Activated CD4-positive, alpha-beta memory T cell treated with anti-CD3 and anti-CD28 coated beads, Interleukin-2, amount 10 ng/mL, durations not matched to agents 7 days and 5 days (primary cell): ENCODE data around the gene ZDHHC22. TPM values are rescaled to one million over a fixed set of nuclear protein-coding genes. Genes with fewer than 3 reads are reported as not detected.

Experiments used
- CTCF ChIA-PET: fragments of 350-600 bp; sonication (Branson Sonifier 250); formaldehyde crosslinking; loops from one replicate; lab custom pipeline; 2021; ENCODE audit warnings: antibody characterized with exemption, inconsistent platforms; lab: Charles Lee
- POLR2A ChIA-PET: fragments of 350-600 bp; sonication (Branson Sonifier 250); formaldehyde crosslinking; loops from one replicate; lab custom pipeline; 2021; ENCODE audit warnings: antibody characterized with exemption; lab: Charles Lee
- DNase-seq: peaks from one replicate; pipeline ENCODE4 v3.0.0-alpha.2; 2020
- H3K27ac Mint-ChIP-seq: one replicate; pipeline ENCODE4 v1.8.0; 2021; ENCODE audit warnings: mild to moderate bottlenecking, mixed read lengths
- H3K27me3 Mint-ChIP-seq: one replicate; pipeline ENCODE4 v1.8.0; 2021; ENCODE audit warnings: mixed read lengths
- H3K36me3 Mint-ChIP-seq: one replicate; pipeline ENCODE4 v1.8.0; 2021; ENCODE audit warnings: low read depth, mixed read lengths
- H3K4me1 Mint-ChIP-seq: one replicate; pipeline ENCODE4 v1.8.0; 2021; ENCODE audit warnings: mixed read lengths
- H3K4me3 Mint-ChIP-seq: one replicate; pipeline ENCODE4 v1.8.0; 2021; ENCODE audit warnings: mild to moderate bottlenecking, mixed read lengths
- H3K9me3 Mint-ChIP-seq: one replicate; pipeline ENCODE4 v1.8.0; 2021; ENCODE audit warnings: mixed read lengths
- total RNA-seq, 2 experiments: library from RNA; stranded (reverse); gene quantifications; one replicate each; pipeline ENCODE4 v1.2.3, GENCODE V29; 2021

ZDHHC22 gene, protein sequence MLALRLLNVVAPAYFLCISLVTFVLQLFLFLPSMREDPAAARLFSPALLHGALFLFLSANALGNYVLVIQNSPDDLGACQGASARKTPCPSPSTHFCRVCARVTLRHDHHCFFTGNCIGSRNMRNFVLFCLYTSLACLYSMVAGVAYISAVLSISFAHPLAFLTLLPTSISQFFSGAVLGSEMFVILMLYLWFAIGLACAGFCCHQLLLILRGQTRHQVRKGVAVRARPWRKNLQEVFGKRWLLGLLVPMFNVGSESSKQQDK
- total RNA-seq = not detected

DNA sequence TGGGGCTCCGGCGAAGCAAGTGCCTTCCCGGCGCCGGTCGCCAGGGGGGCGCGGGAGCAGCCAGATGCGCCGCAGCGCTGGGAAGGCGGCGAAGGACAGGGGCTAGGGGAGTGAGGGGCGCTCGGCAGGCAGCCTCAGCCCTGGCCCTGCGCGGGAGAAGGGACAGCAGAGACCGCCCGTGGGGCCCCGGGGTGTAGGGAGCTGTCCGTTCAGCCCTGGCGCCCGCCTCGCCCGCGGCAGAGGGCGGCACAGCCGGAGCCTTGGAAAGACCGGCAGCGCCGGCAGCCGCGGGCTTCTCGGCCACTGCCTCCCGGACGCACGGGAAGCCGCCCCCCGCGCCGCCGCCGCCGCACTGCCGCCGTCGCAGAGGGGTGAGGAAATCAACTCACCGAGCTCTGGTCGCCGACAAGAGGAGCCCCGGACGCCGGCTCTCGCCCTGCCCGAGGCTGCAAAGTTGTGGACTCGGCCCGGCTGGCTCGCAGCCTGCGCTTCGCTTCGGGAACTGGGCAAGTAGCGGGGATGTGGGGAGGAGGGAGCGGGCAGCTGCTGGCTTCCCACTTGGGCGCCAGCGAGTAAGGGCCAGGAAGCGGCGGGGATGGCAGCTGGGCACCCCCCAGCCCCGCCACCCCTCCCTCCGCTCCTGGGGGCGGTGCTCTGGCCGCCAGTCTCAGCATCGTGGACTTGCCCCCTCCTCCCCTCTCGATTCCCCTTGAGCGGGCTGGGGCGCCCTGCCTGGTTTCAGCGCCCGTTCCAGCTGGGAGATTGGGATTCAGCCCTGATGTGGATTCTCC, at the start of gene ZDHHC22:
TSS of gene ZDHHC22 (minus strand) at position 578 of the 791 bp plus-strand sequence. CDS start 2,053 bp downstream, outside the sequence.
- Mint-ChIP-seq H3K27me3 (peaks cover 75% of the 10 kb centered on the region), H3K4me3 (no peak within 1 kb of the TSS), H3K27ac (no peak within 1 kb of the TSS), H3K4me1 (peaks cover 11% of the 10 kb centered on the region), H3K9me3 (no peaks in the 10 kb centered on the region), H3K36me3 (no peaks in the 10 kb centered on the region)
- ChIA-PET POLR2A (interaction anchor here (2.0 kb wide), 1 partner anchor 18 kb away, joined by 4 read pairs; no protein-coding TSS in a partner anchor), CTCF (interaction anchor here (0.9 to 3.1 kb wide), 3 partner anchors 9 to 71 kb away, joined by 4 to 9 read pairs (median 9); no protein-coding TSS in a partner anchor)
- DNase-seq = no peak

DNA sequence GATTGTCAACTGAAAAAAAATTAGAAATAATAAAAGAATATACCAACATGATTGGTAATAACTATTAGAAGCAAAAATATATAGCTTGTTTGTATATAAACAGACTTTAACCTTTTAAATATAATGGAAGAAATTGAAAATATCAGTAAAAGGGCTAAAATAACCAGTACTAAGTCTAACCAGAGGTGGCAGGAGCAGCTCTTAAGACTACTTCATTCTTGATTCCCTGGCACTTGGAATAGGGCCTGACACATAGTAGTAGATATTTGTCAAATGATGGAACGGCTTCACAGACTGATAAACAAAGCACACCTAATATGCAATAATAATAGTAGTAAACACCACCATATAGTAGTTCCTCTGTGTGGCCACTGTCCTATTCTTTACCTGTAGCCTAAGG, 49.4 kb upstream of the ZDHHC22 start:
- no peaks in the 10 kb centered on the region for H3K9me3 Mint-ChIP-seq
- H3K36me3 Mint-ChIP-seq = no peaks in the 10 kb centered on the region
- DNase-seq = no peak
- no peak overlapping the region for H3K27ac Mint-ChIP-seq
- no peaks in the 10 kb centered on the region for H3K4me1 Mint-ChIP-seq
- no peak overlapping the region for H3K4me3 Mint-ChIP-seq
- peaks cover 13% of the 10 kb centered on the region for H3K27me3 Mint-ChIP-seq
- CTCF ChIA-PET = interaction anchor here (1.0 to 1.7 kb wide), 3 partner anchors 10 to 39 kb away, joined by 3 to 5 read pairs (median 4); partner anchors contain the start of gene TMEM63C
- POLR2A ChIA-PET = interaction anchor here (0.5 kb wide), 1 partner anchor 23 kb away, joined by 3 read pairs; no protein-coding TSS in a partner anchor

DNA sequence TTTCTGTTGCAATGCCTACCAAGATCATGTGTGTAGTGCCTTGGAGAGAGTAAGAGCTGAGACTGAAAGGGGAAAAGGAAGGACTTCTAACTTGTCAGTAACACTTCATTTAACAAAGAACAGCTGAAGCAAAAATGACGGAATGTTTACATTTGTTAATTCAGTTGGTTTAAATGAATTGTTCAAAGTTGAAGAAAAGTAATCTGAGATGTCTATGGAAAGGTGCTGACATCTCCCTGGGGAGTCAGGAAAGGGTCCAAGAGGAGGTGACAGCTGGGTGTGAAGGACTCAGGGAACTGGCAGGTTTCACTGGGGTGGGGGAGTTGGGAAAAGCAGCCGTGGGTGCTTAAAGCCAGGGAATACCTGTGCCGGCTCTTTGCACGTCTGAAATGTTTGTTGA, 47.9 kb upstream of the ZDHHC22 start:
- Mint-ChIP-seq H3K27ac (no peak overlapping the region), H3K4me1 (peaks cover 3% of the 10 kb centered on the region), H3K36me3 (no peaks in the 10 kb centered on the region), H3K4me3 (no peak overlapping the region), H3K27me3 (peaks cover 13% of the 10 kb centered on the region), H3K9me3 (no peaks in the 10 kb centered on the region)
- CTCF ChIA-PET = no interaction called here
- POLR2A ChIA-PET = no interaction called here
- DNase-seq = no peak

DNA sequence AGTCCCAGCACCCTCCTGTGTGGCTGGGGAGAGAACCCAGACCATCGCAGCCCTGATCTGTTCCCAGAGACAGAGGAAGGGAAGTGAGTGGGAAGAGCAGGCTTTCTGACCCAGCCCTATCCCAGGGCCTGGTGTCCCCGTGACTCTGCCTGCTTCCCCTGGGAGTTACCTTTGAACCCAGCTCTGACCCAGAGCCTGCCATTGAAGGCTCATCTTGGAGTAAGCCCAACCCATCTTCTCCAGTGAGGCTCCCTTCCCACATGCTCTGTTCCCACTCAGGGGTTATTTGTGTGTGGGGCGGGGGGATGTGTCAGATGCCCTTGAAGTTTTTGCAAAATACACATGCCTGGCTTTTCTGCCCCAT, 46.0 kb upstream of the ZDHHC22 start:
- ChIA-PET CTCF (no interaction called here), POLR2A (no interaction called here)

DNA sequence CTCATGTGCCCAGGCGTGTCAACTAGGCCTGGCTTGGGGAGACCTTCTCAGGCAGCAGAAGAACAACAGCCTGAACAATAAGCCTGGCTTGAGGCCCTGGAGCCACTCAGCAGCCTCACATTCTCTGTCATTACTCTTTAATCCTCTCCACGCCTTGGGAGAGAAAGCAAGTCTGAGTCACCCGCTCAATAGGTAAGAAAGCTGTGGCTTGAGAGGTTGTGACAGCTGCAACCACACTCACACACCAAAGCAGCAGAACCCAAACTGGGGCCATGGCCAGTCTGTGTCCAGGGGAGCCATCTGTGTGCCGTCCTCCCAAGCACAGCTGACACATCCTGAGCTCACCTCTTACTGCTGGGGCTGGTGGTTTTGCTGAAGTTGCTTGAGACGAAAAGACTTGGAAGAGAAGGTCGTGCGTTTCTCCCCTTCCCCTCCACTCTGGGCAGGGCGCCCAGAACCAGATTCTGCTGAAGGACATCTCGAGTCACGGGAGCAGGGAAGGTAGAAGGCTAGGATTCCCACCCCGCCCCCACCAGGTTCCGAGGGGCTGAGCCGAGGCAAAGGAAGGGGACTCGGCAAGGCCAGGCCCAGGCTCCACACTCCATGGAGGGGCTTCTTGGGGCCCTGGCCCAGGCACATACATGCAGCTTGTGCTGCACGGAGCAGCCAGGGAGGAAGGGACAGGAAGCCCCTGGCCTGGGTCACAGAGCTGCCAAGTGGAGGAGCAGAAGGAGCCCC, 45.5 kb upstream of the ZDHHC22 start:
- Mint-ChIP-seq H3K27ac (no peak overlapping the region), H3K27me3 (peaks cover 14% of the 10 kb centered on the region), H3K4me1 (peaks cover 8% of the 10 kb centered on the region), H3K4me3 (no peak overlapping the region), H3K9me3 (no peaks in the 10 kb centered on the region), H3K36me3 (no peaks in the 10 kb centered on the region)
- ChIA-PET CTCF (no interaction called here), POLR2A (no interaction called here)
- no peak for DNase-seq

More for the DNA sequence above, 46.0 kb upstream of the ZDHHC22 start:
- Mint-ChIP-seq H3K4me3 (no peak overlapping the region), H3K27ac (no peak overlapping the region), H3K9me3 (no peaks in the 10 kb centered on the region), H3K36me3 (no peaks in the 10 kb centered on the region), H3K4me1 (peaks cover 7% of the 10 kb centered on the region), H3K27me3 (peaks cover 14% of the 10 kb centered on the region)
- no peak for DNase-seq

DNA sequence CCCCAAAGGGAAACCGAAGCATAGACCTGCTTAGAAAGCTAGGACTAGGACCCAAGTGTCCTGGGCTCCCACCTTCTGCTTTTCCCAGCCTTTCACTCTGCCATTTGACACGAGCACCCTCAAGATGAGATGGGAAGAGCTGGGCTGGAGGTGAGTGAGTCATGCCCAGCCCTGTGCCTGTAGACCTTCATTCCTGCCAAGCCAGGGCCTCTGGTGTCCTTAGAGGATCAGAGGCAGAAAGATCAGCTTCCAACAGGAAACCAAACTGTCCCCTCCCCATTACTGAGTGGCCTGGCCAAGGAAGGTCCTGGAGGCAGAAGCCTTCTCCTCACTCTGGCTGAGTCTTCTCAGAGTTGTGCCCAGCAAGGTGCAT, 43.5 kb upstream of the ZDHHC22 start:
- H3K4me1 Mint-ChIP-seq = peaks cover 17% of the 10 kb centered on the region
- CTCF ChIA-PET = interaction anchor here (1.1 to 1.2 kb wide), 2 partner anchors 26 to 28 kb away, joined by 3 read pairs; no protein-coding TSS in a partner anchor
- H3K27me3 Mint-ChIP-seq = peaks cover 20% of the 10 kb centered on the region
- no peak overlapping the region for H3K4me3 Mint-ChIP-seq
- no peaks in the 10 kb centered on the region for H3K9me3 Mint-ChIP-seq
- no peaks in the 10 kb centered on the region for H3K36me3 Mint-ChIP-seq
- POLR2A ChIA-PET = no interaction called here
- no peak for DNase-seq
- H3K27ac Mint-ChIP-seq = no peak overlapping the region

DNA sequence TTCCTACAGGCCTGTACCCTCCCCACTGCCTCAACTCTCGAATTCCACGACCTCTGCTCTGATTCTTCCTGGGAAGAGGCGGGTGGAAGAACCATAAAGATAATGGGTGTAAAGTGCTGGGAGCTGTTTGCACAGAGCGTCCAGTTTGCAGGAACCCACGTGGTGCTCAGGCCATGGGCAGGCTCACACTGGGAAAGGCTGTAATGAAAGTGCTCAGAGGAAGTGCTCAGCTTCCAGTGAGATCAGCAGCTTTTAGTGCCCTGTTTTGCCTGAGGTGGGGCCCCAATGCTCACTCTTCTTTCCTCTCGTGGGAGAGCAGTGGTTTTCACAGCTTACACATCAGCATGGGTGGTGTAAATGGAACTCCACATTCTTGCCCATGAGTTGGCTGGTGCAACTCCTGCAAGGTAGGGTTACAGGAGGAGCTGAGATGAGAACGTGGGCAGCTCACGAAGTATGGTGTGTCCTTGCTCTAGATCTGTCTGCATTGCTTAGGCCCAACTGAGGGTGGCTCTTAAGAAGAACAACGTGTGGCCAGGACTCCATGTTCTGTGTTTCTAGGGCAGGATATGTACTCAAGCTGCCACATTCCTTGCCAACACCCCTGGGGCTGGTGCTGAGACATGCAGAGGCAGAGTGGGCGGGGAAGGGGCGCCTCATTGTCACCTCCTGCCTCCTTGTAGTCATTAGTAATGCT, 43.0 kb upstream of the ZDHHC22 start:
- CTCF ChIA-PET = interaction anchor here (0.6 to 1.2 kb wide), 5 partner anchors 20 to 132 kb away, joined by 3 to 5 read pairs (median 3); no protein-coding TSS in a partner anchor
- Mint-ChIP-seq H3K27me3 (peaks cover 20% of the 10 kb centered on the region), H3K4me1 (peaks cover 17% of the 10 kb centered on the region), H3K36me3 (no peaks in the 10 kb centered on the region), H3K27ac (no peak overlapping the region), H3K4me3 (no peak overlapping the region), H3K9me3 (no peaks in the 10 kb centered on the region)
- POLR2A ChIA-PET = no interaction called here
- DNase-seq = no peak

DNA sequence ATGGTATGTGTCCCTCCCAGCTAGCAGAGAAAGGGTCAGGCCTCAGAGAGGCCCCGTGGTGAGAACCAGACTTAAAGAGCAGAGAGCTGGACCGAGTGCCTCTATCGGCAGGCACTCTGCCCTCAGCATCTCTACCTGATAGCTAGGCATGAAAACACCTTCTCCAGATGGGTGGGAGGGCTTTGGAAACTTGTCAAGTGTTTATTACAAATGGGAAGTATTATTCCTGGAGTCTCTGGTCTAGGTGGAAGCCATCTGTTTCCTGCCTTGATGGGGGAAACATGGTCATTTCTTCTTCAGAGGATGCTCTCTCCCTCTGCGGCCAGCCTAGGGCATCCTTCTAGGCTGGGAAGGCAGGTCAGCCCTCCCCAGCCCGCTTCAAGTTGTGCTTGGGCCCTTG, 42.3 kb upstream of the ZDHHC22 start:
- CTCF ChIA-PET = interaction anchor here (1.1 to 1.2 kb wide), 4 partner anchors 27 to 132 kb away, joined by 3 to 4 read pairs (median 3); no protein-coding TSS in a partner anchor

DNA sequence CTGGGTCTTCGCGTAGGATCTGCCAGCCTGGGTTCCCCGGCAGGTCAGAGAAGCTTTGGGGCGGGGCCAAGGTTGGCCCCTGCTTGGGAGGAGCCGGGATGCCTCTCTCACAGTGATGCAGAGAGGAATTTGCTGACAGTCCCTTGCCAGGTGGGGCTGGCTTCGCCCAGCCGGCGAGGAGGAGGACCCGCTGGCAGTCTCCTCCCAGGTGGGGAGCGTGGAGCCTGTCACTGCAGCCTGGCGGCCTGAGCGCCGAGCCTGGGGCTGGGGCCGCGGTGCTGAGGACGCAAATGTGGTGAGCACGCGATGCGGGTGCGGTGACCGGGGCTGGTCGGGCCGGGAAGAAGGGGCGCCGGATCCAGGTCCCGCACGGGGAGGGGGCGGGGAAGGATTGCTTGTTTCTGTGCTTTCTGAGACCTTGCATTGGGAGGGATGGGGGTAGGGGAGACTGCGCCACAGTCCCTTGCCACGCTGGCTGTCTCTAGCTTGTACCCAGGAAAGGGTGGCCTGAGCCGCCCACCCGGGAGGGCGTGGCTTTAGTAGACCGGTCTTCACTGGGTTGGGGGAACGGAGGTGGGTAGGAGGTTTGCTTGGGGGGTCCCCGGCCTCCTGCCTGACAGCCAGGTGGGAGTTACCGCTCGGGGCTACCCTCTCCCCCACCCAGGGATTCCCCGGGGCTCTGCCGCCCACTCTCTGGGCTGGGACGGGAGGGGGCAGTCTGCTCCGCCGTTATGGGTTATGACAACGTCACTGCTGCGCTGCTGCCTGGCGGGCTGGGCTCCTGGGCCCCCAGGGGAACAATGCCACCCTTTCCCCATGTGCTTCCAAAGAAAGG, 40.2 kb upstream of the ZDHHC22 start, which contains the start of gene TMEM63C:
TSS of gene TMEM63C (plus strand) at position 196 of the 835 bp plus-strand sequence. CDS start 37,016 bp downstream, outside the sequence.
- POLR2A ChIA-PET = no interaction called here
- no peaks in the 10 kb centered on the region for H3K36me3 Mint-ChIP-seq
- H3K4me3 Mint-ChIP-seq = peak within 1 kb of the TSS; percentile 43
- H3K27me3 Mint-ChIP-seq = peaks cover 16% of the 10 kb centered on the region
- CTCF ChIA-PET = interaction anchor here (1.8 kb wide), 1 partner anchor 9 kb away, joined by 5 read pairs; no protein-coding TSS in a partner anchor
- no peak within 1 kb of the TSS for H3K27ac Mint-ChIP-seq
- peaks cover 17% of the 10 kb centered on the region for H3K4me1 Mint-ChIP-seq
- no peaks in the 10 kb centered on the region for H3K9me3 Mint-ChIP-seq
- peak; percentile 54 for DNase-seq

More for the DNA sequence above, 42.3 kb upstream of the ZDHHC22 start:
- no peak for DNase-seq
- Mint-ChIP-seq H3K9me3 (no peaks in the 10 kb centered on the region), H3K4me1 (peaks cover 17% of the 10 kb centered on the region), H3K4me3 (no peak overlapping the region), H3K27me3 (peaks cover 17% of the 10 kb centered on the region), H3K36me3 (no peaks in the 10 kb centered on the region), H3K27ac (no peak overlapping the region)
- POLR2A ChIA-PET = no interaction called here

DNA sequence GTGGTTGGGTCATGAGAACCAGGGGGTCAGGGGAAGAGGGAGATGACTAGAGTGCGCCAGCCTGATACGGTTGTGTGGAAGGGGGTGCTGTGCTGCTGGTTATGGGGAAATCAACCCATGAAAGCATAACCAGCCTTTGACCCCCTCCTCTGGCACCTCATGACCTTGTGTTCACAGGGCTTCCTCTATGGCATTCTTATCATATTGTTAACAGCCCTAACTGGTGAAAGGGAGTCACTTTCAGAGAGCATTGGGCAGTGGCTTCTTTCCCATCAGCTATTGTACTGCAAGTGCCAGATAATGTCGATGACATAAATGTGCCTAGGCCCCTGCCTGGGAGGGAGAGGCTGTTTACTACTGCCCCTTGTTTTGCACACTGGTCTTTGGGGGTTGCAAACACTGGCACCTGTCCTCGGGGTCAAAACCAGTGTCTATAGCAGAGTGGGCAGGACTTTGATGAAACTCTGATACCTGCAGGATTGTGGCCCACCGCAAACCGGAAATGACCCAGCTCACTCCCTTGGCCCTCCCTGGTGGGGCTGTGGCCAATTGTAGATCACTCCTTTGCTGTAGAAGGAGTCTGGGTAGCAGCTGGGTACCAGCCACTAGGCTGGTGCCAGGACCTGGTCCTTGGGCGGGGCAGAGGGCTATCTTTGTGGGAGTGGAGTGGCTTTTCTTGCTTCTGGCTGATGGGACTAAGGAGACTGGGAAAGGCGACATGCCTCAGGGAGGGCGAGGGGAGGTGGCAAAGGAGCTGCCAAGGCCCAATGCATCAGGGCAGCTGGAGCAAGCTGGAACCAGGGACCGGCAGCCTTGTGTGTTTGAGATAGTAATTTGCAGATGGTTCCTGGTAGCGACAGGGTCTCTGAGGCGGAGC, 39.4 kb upstream of the ZDHHC22 start:
- ChIA-PET CTCF (interaction anchor here (1.8 kb wide), 1 partner anchor 10 kb away, joined by 5 read pairs; no protein-coding TSS in a partner anchor), POLR2A (interaction anchor here (0.6 kb wide), 1 partner anchor 1385 kb away, joined by 3 read pairs; no protein-coding TSS in a partner anchor)

DNA sequence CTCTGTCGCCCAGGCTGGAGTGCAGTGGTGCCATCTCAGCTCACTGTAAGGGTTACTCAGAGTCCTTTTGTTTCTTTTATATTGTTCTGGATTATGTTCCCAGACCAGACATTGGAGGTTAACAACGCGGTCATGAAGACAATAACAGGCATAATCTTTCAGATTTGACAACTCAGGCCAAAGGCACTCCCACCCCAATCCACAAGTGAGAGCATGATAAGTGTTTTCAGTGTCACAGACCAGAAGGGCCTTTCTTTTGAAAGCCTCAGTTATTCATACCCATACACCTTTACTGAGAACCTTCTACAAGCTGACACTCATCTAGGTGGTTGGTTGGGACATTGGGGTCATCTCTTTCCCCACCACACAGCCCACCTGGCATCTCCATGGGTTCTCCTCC, 37.1 kb upstream of the ZDHHC22 start:
- DNase-seq = no peak
- ChIA-PET POLR2A (no interaction called here), CTCF (no interaction called here)
- Mint-ChIP-seq H3K27me3 (peaks cover 23% of the 10 kb centered on the region), H3K27ac (no peak overlapping the region), H3K4me1 (peaks cover 15% of the 10 kb centered on the region), H3K36me3 (no peaks in the 10 kb centered on the region), H3K4me3 (no peak overlapping the region), H3K9me3 (no peaks in the 10 kb centered on the region)

More for the DNA sequence above, 39.4 kb upstream of the ZDHHC22 start:
- no peaks in the 10 kb centered on the region for H3K9me3 Mint-ChIP-seq
- peak overlapping the region; percentile 43 for H3K4me3 Mint-ChIP-seq
- H3K27me3 Mint-ChIP-seq = peaks cover 20% of the 10 kb centered on the region
- peaks cover 22% of the 10 kb centered on the region for H3K4me1 Mint-ChIP-seq
- no peaks in the 10 kb centered on the region for H3K36me3 Mint-ChIP-seq
- DNase-seq = no peak
- no peak overlapping the region for H3K27ac Mint-ChIP-seq
